ENCODE data around the gene SAA2.

- TF ChIP-seq POLR2A (IDR thresholded peaks at IDR 0.05) = no peak
- TF ChIP-seq CTCF (IDR thresholded peaks at IDR 0.05) = no peak
Observed at GRCh38 chr11:18264677-18265555, 16.4 kb upstream of the SAA2 start.

Measured in ovary (tissue), 3 donors.